ENCODE results near the gene IRAK1.

The IRAK1 gene

GRCh38 chrX:153974003-153974725 is 45.5 kb downstream of the IRAK1 start:
- Histone ChIP-seq H3K9me3 (ENCODE audit: control insufficient read depth in 5 of 5, low read length in 5 of 5) (peaks cover 0 to 2% (median 0%) of the 10 kb centered on the region in 5 donors), H3K36me3 (ENCODE audit: control insufficient read depth in 5 of 5, insufficient read depth in 5 of 5, low read length in 5 of 5) (no peaks in the 10 kb centered on the region), H3K27me3 (ENCODE audit: control insufficient read depth in 5 of 5, insufficient read depth in 4 of 5, low read length in 5 of 5) (peaks cover 0 to 22% (median 0%) of the 10 kb centered on the region in 5 donors), H3K27ac (ENCODE audit: low read depth, low read length) (peak overlapping the region; percentile 84), H3K4me3 (ENCODE audit: low read depth in 1 of 5, low read length in 5 of 5) (peak overlapping the region; percentile 13 to 76 (median 22)), H3K9ac (ENCODE audit: low read length in 5 of 5) (peak overlapping the region; percentile 28 to 98 (median 76)), H3K4me1 (ENCODE audit: control insufficient read depth in 5 of 5, insufficient read depth in 5 of 5, low read length in 5 of 5) (peaks cover 19 to 33% (median 31%) of the 10 kb centered on the region in 5 donors)

- peaks cover 0 to 2% (median 0%) of the 10 kb centered on the region in 5 donors for H3K9me3 ChIP-seq (ENCODE audit: control insufficient read depth in 5 of 5, low read length in 5 of 5)
- peak overlapping the region; percentile 84 for H3K27ac ChIP-seq (ENCODE audit: low read depth, low read length)
- peak overlapping the region; percentile 60 to 99 (median 74) for H3K4me3 ChIP-seq (ENCODE audit: low read depth in 1 of 5, low read length in 5 of 5)
- peaks cover 0 to 22% (median 0%) of the 10 kb centered on the region in 5 donors for H3K27me3 ChIP-seq (ENCODE audit: control insufficient read depth in 5 of 5, insufficient read depth in 4 of 5, low read length in 5 of 5)
- H3K9ac ChIP-seq (ENCODE audit: low read length in 5 of 5): peak overlapping the region in 4 of 5 donors; percentile 76 to 98 (median 79)
- H3K4me1 ChIP-seq (ENCODE audit: control insufficient read depth in 5 of 5, insufficient read depth in 5 of 5, low read length in 5 of 5): peaks cover 19 to 41% (median 39%) of the 10 kb centered on the region in 5 donors
- no peaks in the 10 kb centered on the region for H3K36me3 ChIP-seq (ENCODE audit: control insufficient read depth in 5 of 5, insufficient read depth in 5 of 5, low read length in 5 of 5)
Measured at GRCh38 chrX:153973127-153974002, 46.3 kb downstream of the IRAK1 start.

- H3K9ac ChIP-seq (ENCODE audit: low read length in 5 of 5): peak within 1 kb of the TSS; percentile 95 to 98 (median 97)
- H3K27ac ChIP-seq (ENCODE audit: low read depth, low read length): peak within 1 kb of the TSS; percentile 98
- no peaks in the 10 kb centered on the region for H3K36me3 ChIP-seq (ENCODE audit: control insufficient read depth in 5 of 5, insufficient read depth in 5 of 5, low read length in 5 of 5)
- H3K4me3 ChIP-seq (ENCODE audit: low read depth in 1 of 5, low read length in 5 of 5): peak within 1 kb of the TSS; percentile 91 to 99 (median 96)
- H3K4me1 ChIP-seq (ENCODE audit: control insufficient read depth in 5 of 5, insufficient read depth in 5 of 5, low read length in 5 of 5): peaks cover 19 to 49% (median 47%) of the 10 kb centered on the region in 5 donors
- H3K9me3 ChIP-seq (ENCODE audit: control insufficient read depth in 5 of 5, low read length in 5 of 5): peaks cover 0 to 2% (median 0%) of the 10 kb centered on the region in 5 donors
- H3K27me3 ChIP-seq (ENCODE audit: control insufficient read depth in 5 of 5, insufficient read depth in 4 of 5, low read length in 5 of 5): peaks cover 0 to 22% (median 0%) of the 10 kb centered on the region in 5 donors
Measured at GRCh38 chrX:153972368-153973126, 47.2 kb downstream of the IRAK1 start, which contains the start of gene TMEM187. Gene TMEM187 (plus strand): TSS chrX:153972754. CDS start chrX:153982063, 9,309 bp downstream.

- Histone ChIP-seq H3K27me3 (ENCODE audit: control insufficient read depth in 5 of 5, insufficient read depth in 4 of 5, low read length in 5 of 5) (peaks cover 0 to 22% (median 2%) of the 10 kb centered on the region in 5 donors), H3K27ac (ENCODE audit: low read depth, low read length) (peak within 1 kb of the TSS; percentile 98), H3K9me3 (ENCODE audit: control insufficient read depth in 5 of 5, low read length in 5 of 5) (peaks cover 0 to 2% (median 0%) of the 10 kb centered on the region in 5 donors), H3K36me3 (ENCODE audit: control insufficient read depth in 5 of 5, insufficient read depth in 5 of 5, low read length in 5 of 5) (peaks cover 0 to 2% (median 0%) of the 10 kb centered on the region in 5 donors), H3K4me3 (ENCODE audit: low read depth in 1 of 5, low read length in 5 of 5) (peak within 1 kb of the TSS; percentile 91 to 99 (median 96)), H3K9ac (ENCODE audit: low read length in 5 of 5) (peak within 1 kb of the TSS; percentile 95 to 98 (median 97)), H3K4me1 (ENCODE audit: control insufficient read depth in 5 of 5, insufficient read depth in 5 of 5, low read length in 5 of 5) (peaks cover 19 to 57% (median 55%) of the 10 kb centered on the region in 5 donors)
Measured at GRCh38 chrX:153971450-153972367, 48.0 kb downstream of the IRAK1 start, which contains the start of gene HCFC1. Gene HCFC1 (minus strand): TSS chrX:153971818. CDS start chrX:153970840, 978 bp downstream.

GRCh38 chrX:153971124-153971449 is 48.6 kb downstream of the IRAK1 start:
- Histone ChIP-seq H3K4me3 (ENCODE audit: low read depth in 1 of 5, low read length in 5 of 5) (peak overlapping the region; percentile 91 to 99 (median 96)), H3K9me3 (ENCODE audit: control insufficient read depth in 5 of 5, low read length in 5 of 5) (peaks cover 0 to 2% (median 0%) of the 10 kb centered on the region in 5 donors), H3K9ac (ENCODE audit: low read length in 5 of 5) (peak overlapping the region; percentile 95 to 98 (median 97)), H3K4me1 (ENCODE audit: control insufficient read depth in 5 of 5, insufficient read depth in 5 of 5, low read length in 5 of 5) (peaks cover 22 to 64% (median 61%) of the 10 kb centered on the region in 5 donors), H3K27ac (ENCODE audit: low read depth, low read length) (peak overlapping the region; percentile 98), H3K36me3 (ENCODE audit: control insufficient read depth in 5 of 5, insufficient read depth in 5 of 5, low read length in 5 of 5) (peaks cover 0 to 2% (median 0%) of the 10 kb centered on the region in 5 donors), H3K27me3 (ENCODE audit: control insufficient read depth in 5 of 5, insufficient read depth in 4 of 5, low read length in 5 of 5) (peaks cover 0 to 25% (median 6%) of the 10 kb centered on the region in 5 donors)

- H3K27me3 ChIP-seq (ENCODE audit: control insufficient read depth in 5 of 5, insufficient read depth in 4 of 5, low read length in 5 of 5): peaks cover 0 to 25% (median 6%) of the 10 kb centered on the region in 5 donors
- peak overlapping the region; percentile 91 to 99 (median 96) for H3K4me3 ChIP-seq (ENCODE audit: low read depth in 1 of 5, low read length in 5 of 5)
- H3K4me1 ChIP-seq (ENCODE audit: control insufficient read depth in 5 of 5, insufficient read depth in 5 of 5, low read length in 5 of 5): peaks cover 22 to 69% (median 64%) of the 10 kb centered on the region in 5 donors
- H3K9ac ChIP-seq (ENCODE audit: low read length in 5 of 5): peak overlapping the region; percentile 95 to 98 (median 97)
- H3K36me3 ChIP-seq (ENCODE audit: control insufficient read depth in 5 of 5, insufficient read depth in 5 of 5, low read length in 5 of 5): peaks cover 0 to 2% (median 0%) of the 10 kb centered on the region in 5 donors
- H3K9me3 ChIP-seq (ENCODE audit: control insufficient read depth in 5 of 5, low read length in 5 of 5): peaks cover 0 to 2% (median 0%) of the 10 kb centered on the region in 5 donors
- H3K27ac ChIP-seq (ENCODE audit: low read depth, low read length): peak overlapping the region; percentile 98
Measured at GRCh38 chrX:153970357-153971123, 49.2 kb downstream of the IRAK1 start.

GRCh38 chrX:153969904-153970356 is 49.8 kb downstream of the IRAK1 start:
- Histone ChIP-seq H3K27ac (ENCODE audit: low read depth, low read length) (no peak overlapping the region), H3K4me1 (ENCODE audit: control insufficient read depth in 5 of 5, insufficient read depth in 5 of 5, low read length in 5 of 5) (peaks cover 22 to 71% (median 64%) of the 10 kb centered on the region in 5 donors), H3K27me3 (ENCODE audit: control insufficient read depth in 5 of 5, insufficient read depth in 4 of 5, low read length in 5 of 5) (peaks cover 0 to 25% (median 6%) of the 10 kb centered on the region in 5 donors), H3K9ac (ENCODE audit: low read length in 5 of 5) (peak overlapping the region in 3 of 5 donors; percentile 3 to 43 (median 20)), H3K9me3 (ENCODE audit: control insufficient read depth in 5 of 5, low read length in 5 of 5) (peaks cover 0 to 2% (median 0%) of the 10 kb centered on the region in 5 donors), H3K36me3 (ENCODE audit: control insufficient read depth in 5 of 5, insufficient read depth in 5 of 5, low read length in 5 of 5) (peaks cover 0 to 2% (median 0%) of the 10 kb centered on the region in 5 donors), H3K4me3 (ENCODE audit: low read depth in 1 of 5, low read length in 5 of 5) (peak overlapping the region; percentile 61 to 99 (median 96))

Measured in subcutaneous abdominal adipose tissue (tissue), 5 donors.